ENCODE data around the gene BMP10.
"Not testable (repeated sequence)": the region's sequence is repeated elsewhere in the genome, so short reads cannot be mapped to it uniquely, and the experiment has no call there.

Gene BMP10

DNA sequence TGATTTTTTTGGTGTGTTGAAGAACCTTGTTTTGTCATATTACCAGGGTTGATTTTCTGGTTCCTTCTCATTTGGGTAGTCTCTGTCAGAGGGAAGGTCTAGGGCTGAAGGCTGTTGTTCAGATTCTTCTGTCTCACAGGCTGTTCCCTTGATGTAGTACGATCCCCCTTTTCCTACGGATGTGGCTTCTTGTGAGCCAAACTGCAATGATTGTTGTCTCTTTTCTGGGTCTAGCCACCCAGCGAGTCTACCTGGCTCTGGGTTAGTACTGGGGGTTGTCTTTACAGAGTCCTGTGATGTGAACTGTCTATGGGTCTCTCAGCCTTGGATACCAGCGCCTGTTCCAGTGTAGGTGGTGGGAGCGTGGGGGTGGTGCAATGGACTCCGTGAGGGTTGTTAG, 24.8 kb upstream of the BMP10 start:
- not testable (repeated sequence) for DNase-seq (ENCODE audit: low read depth)

DNA sequence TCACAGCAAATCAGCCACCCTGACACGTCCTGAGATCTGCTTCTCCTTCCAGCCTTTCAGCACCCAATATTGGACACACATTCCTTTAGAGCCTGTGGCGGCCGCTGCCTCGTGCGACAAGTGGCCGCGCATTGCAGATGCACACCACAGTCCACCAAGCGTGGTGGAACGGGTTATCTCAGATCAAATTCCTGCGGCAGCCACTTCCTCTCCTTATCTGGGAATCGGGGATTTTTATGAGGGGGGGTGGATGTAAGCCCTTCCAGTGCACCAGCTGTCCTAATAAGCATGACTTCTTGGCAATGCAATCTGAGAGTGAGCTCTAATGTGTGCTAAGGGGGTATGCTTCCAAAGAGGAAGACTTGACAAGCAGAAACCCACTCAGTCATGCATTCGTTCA, 18.3 kb upstream of the BMP10 start:
- DNase-seq (ENCODE audit: low read depth): no peak

DNA sequence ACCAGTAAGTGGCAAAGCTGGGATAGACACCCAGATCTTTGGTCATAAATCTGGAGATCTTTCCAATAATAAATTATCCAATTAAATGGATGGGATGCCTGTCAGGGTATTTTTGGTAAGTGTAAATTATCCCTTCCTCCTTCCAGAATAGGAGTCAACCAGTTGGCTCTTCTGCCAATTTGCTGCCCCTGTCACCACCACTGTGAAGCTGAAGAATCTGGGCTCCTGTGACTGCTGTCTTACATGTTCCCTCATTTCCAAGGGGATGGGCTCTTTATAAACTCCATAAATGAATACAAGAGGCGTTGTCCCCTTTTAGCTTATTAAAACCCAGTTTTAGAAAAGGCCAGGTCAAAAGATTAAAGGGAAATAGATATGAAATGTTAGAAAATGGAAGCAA, 17.8 kb upstream of the BMP10 start:
- no peak for DNase-seq (ENCODE audit: low read depth)

DNA sequence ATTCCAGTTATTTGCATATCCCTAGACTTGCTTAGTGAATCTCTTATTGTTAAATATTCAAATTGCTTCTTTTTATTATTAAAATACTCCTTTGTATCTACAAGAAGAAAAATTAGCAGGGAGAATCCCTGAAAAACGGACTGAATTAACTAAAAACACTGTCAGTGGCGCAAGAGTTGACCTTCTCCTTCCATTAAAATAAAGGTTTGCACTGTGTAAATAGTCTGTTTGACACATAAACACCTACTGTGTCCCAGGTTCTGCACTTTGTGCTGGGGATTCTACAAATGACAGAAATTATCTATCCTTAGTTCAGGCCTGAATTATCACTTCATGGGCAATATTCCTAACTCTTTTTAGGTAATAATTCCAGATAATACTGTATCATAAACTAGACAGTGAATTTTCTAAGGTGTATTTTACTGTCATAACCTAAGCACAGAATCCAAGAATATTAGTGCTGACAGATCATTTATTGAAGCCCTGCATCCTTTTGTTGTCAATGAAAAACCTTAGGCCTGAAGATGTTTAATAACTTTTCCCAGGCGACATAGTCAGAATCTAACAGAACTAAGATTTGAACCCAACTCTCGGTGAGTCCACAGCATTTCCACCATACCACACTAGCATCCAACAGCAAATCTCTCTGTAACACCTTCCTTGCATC, 17.0 kb upstream of the BMP10 start:
- no peak for DNase-seq (ENCODE audit: low read depth)

DNA sequence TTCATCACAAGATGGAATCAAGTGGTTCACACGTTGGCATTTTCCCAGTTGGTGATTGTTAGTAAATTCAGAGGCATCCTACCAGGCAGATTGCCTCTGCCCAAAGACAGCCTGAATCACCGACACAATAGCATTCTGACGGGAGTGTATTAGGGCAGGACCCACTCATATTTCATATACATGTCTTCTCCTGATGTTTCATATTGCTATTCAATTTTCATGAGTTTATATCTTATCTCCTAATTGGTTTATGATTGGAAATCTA, 14.5 kb upstream of the BMP10 start:
- DNase-seq (ENCODE audit: low read depth): no peak

DNA sequence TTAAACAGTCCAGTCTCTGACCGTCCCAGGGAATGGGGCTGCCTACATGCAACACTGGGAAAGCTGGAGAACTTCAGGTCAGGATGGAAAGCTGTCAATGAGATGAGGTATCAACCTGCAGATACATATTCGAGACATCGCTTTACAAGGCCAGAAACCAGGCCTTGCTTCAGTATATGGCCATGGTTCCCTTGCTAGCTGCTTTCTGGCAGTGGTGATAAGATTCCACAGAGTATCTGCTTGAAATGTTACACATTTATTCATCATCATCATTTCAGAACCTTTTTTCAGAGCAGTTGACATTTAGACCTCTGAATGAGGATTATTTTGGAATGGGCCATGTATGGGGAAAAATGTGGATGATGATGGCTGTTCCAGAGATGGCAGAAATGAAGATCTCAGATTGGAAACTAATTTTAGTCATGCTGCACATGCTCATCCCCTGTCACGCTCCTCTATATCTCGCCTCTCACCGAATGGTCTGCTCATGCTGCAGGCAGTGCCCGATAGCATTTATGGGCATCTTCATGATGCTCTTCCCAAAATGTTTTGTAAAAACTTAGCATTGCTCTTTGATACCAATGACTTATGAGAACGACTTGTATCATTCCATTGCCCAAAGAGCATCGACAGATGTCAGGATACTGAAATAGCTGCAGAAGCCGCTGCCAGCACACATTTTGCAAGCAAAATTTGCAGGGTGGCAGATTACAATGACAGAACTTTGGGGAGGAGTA, 14.0 kb upstream of the BMP10 start:
- DNase-seq (ENCODE audit: low read depth): no peak

DNA sequence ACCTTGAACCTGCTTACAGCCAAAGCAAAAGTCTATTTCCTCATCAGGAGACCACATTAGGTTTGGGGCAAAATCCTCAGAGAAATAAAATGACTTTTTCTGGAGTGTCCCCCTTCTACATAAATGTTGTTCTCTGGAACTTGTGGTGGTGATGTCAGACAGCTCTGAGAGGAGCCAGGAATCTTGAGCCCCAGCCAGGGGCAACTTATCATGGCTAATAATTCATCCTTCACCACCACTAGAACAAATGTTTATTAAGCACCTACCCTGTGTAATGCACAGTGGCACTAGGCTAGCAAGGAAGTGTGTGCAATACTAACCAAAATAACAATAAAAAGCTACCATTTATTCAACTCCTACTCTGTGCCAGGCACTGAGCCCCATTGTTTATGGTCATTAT, 9.0 kb upstream of the BMP10 start:
- DNase-seq (ENCODE audit: low read depth): no peak

DNA sequence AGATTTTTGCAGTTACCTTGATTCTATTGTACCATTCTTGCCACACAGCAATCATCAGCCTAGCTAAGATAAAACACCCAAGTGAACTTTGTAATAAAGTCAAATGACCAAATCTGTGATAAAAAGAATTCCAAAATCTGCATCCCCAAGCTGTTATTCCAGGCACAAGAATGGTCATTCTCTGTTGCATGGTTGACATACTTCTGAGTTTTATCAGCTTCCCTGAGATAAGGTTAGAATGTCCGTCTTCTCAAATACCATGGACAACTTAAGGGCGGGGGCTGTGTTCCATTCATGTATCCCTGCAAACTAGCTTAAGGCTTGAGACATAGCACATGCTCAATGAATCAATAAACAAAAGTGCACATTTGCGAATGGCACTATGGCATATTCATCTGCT, 8.1 kb upstream of the BMP10 start:
- DNase-seq (ENCODE audit: low read depth): no peak

DNA sequence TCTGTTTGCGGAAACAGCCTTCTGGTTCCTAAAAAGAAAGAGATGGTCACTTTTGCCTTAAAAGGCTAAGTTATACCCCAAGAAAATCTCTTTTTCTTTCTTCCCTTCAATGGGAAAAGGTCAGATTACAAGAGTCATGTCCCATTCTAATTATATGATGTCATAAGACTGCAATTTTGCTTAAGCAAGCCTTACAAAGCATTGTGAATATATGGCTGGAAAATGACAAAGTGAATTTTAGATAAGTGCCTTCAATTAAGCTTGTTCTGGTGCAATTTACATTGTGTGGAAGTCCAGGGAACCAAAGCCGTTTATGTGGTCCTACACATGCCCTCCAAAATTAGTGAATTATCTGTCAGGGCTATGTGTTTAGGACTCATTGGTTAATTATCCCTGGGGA, 7.6 kb upstream of the BMP10 start:
- no peak for DNase-seq (ENCODE audit: low read depth)

DNA sequence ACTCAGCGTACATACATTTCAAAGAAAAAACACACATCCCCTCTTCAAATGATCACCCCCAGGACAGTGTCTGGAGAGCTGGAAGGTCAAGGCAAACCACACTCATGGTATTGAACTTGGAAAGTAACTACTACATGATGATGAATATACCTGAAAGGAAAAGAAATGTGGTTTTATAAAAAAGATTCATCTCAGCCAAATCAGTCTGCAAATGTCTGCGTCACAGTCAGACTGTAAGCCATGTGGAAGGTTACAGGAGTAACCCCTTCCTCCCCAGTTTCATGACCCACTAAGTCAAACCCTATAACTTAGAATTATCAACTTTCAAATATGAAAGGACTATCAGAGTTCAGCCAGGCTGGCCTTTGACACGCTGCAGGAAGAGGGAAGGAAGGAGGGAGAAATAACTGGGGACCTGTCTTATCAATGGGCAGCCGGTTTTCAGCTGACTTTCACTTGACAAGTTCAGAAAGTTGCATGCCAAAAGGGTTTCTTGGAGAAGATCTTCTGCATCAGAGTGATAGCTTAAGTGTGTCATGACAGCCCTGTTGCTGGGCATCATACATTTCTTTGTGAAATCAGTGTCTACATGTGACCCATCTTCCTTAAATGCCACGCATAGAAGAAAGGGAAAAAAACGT, 7.0 kb upstream of the BMP10 start:
- DNase-seq (ENCODE audit: low read depth): no peak

DNA sequence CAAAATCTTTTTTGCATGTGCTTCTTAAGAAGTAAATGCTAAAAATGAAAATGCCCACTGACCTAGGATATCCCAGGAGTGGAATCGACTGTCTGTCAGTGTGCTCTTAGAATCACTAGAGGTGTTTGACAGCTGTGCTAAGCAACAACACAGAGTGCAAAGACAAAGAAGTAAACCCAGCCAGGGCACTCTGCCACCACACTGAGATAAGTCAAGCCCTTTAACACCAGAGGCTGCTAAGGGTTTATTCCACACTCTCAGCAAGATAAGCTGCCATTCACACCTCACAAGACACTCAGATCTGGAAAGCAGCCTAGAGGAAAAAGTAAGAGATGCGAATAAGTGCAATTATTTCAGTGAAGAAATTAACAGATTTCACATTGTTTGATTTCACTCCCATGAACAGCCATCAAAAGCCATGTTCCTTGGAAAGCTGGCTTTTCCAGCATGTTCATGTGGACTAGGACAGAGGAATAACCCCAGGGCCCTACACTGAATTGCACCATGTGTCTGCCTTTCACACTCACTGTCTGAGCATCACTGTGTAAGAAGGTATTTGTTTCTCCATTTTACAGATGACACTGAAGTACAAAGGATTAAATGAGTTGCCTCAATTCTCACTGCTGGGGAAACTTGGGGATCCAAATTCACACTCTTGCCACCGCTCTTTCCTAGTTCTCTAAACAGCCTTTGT, 6.0 kb upstream of the BMP10 start:
- DNase-seq (ENCODE audit: low read depth): no peak

DNA sequence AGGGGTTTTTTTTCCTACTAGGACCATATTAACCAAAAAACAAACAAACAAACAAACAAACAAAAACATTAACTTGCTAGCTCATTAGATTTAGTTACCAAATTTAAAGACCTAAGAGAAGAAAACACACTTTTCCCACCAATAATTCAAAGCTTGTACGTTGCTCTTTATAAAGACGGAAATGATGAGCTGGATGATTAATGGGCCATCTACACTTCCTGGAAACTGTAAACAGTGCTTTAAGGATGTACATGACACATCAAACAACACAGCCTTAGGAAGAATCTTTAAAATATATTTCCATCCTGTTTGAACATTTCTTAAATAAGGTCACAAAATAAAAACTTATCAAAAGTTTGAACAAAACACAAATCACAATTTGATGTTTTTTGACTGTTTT, 982 bp downstream of the BMP10 start:
- no peak for DNase-seq (ENCODE audit: low read depth)

DNA sequence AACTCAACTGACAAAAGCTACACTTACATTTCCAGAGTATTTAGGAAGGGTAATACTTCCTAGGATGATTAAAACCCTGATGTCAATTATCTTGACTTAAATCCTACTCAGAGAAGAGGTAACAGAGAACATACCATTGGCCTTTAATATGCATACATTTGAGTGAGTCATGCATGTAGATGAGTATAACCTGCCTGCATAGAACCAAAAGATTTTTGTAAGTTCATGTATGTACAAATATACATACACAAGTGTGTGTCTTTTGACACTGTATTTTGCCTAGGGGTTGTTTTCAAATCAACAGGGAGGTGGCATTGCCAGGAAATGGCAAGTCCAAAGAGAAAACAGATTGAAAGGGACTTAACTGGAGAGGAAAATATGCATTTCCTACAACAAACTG, 6.1 kb downstream of the BMP10 start:
- no peak for DNase-seq (ENCODE audit: low read depth)

DNA sequence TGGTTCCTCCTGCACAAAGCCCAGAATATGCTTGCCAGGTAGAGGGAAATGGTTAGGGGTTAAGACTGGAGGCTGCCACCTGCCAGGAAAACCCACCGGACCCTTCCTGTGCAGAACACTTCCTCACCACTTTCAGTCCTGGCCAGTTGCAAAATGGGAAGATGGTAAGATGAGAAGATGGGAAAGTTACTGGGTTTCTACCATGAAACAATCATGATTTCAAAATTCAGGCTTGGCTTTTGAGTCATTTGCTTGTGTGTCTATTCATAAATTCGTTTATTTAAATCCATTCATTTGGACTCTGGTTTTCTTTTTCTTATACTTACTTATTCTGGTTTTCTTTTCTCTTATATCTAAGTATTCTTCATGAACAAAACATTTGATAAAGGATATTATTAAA, 7.2 kb downstream of the BMP10 start:
- DNase-seq (ENCODE audit: low read depth): no peak

DNA sequence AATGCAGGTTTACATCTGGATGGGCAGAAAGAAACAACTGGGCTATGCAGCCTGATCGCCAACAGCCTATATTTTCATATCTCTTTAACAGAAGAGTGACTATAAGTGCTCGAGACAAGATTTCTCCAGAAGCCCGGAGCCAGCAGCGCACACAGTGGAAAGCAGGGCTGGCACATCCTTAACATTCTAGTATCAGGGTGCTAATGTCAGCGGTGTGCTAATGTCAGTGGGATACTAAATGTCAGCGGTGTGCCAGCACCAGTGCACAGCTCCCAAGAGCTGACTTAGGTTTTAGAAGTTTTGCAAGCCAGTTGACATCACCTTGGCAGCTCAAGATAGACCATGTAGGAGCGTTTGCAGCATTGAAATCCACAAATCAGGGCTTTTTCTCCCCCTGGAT, 8.3 kb downstream of the BMP10 start:
- no peak for DNase-seq (ENCODE audit: low read depth)

DNA sequence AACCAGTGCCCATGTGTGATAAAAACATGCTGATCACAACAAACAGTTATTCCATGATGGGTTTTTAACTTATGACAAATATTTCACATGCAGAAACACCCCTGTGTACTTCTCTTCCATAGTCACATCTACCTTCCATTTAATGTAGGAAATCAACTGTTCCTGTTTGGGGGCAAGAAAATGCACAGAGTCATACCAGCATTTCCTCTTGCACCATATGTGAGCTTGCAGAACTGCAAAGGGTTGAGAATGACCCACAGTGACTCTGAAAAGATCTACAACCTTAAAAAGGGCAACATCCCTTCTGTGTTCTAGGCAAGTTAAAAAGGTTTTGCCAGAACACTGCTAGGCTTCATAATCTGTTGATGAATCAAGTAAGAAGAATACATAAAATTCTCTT, 9.9 kb downstream of the BMP10 start:
- DNase-seq (ENCODE audit: low read depth): no peak

DNA sequence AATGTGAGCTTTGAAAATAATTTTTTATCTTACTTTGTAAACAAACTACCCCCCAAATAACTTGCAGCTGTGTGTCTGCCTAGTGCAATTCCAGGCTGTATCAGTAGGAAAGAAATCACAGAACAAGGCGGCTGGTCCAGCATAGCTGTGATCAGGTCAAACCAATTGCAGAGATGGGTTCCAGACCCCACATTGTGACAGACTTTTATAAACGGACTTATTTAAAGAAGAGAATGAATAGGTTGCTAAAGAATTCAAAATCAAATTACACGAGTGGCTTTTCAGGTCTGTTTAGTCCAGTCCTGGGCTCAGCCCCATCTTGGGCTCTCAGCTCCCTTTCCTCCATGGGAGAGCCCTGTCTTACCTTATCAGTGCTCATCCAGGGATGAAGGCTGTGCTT, 11.1 kb downstream of the BMP10 start:
- DNase-seq (ENCODE audit: low read depth): no peak

DNA sequence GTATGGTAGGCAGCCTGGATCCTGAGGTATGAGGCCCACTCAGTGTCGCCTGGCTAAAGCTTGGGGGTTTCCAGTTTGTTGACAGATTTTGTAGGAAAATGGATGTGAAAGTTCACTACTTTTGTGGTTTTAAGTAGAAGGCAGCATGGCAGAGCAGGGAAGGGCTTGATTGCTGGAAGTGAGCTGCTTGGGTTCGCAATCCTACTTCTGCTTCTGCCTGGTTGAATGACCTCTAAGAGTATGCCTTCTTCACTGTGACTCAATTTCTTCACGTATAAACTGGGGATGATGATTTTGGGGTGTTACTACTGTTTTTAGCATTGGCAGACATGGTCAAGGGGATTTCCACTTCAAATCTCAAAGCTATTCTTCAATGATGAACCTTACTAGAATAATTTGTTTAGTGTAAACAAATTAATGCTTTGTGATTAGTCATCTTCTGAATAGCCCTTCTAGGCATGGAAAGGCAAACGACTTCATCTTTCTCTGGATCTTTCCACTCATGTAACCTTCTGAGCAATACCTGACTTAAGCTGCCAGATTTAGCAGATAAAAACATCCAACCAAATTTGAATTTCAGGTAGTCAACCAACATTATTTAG, 13.2 kb downstream of the BMP10 start:
- no peak for DNase-seq (ENCODE audit: low read depth)

DNA sequence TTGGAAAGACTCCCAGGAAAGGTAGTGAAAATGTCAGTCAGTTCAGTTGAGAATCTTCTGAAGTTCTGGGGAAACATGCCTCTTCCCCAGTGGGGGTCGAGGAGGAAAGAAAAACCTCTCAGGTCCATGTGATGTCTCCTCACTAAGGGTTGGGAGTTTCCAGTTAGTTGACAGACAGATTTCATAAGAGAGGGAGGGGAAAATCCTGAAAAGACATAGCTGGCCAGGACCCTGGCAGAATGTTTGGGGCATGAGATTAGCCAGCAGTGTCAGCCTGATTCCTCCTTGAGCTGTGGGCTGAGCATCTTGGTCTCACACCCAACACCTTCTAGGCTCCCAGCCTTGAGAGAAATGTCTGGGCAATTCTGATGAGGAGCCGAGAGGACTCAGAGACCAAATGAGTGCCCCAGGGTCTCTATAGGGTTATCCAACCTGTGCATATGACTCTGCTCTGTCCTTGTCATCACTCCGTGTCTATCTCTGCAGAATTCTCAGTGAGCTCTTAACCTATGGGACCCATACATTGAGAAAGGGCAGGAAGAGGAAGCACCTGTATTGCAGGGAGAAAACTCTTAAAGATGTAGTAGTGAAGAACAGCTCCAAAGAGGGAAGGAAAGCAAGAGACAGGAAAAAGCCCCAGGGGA, 13.9 kb downstream of the BMP10 start:
- no peak for DNase-seq (ENCODE audit: low read depth)

DNA sequence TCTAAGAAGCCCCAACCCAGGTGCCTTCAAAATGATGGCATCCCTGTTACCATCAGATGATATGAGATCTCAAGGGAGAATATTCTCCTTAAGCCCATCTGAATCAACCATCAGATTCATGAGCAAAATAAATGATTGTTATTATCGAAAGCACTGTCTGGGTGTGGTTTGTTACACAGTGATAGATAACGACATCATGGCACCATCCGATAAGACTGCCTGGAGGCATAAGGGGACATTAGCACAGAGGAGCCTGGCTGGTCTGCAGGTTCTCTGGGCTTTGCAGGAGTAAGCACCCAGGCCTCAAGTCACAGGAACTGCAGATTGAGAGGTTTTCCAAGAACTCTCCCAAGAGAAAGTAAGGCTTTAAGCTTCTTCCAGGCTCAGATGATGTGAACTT, 15.6 kb downstream of the BMP10 start:
- no peak for DNase-seq (ENCODE audit: low read depth)

DNA sequence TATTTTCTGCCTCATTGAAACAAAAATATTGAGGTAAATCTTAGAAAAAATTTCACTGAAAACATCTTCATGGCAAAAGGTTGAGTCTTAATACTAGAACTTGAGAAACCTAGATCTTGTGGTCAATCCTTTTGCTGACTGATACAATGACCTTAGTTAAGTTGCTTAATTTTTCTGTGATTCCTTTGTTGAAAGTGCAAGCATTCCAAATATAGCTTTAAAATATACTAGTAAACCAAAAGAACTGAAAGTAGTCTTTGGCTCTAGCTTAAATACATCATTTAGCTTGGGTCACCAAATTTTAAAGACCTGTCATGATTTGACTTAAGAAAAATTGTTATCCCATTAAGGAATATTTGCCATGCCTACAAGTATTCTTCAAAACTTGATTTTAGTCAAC, 16.7 kb downstream of the BMP10 start:
- DNase-seq (ENCODE audit: low read depth): no peak

DNA sequence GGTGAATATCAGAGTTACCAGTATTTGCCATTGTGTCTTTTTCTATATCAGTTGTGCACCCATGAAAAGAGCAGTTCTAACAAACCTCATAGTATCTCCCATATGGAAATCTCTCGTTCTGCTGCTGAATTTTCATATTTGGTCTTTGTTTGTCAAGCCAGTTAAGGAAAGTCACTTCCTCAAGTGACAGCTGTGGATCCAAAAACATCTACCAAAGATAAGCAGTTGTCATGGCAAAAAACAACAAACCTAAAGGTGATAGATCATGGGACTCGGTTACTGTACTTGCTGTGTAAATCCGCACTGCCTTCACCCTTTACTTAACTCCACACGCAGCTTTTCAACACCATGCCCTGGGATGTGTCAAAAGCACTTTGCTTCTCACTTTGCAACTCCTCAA, 17.3 kb downstream of the BMP10 start:
- no peak for DNase-seq (ENCODE audit: low read depth)

All from stromal cell of bone marrow (primary cell).